GM19239 (cell line): ENCODE results near the gene TRIM14.
"Not testable (repeated sequence)": the region's sequence is repeated elsewhere in the genome, so short reads cannot be mapped to it uniquely, and the experiment has no call there.

Source experiments
- DNase-seq: peaks from one replicate; pipeline ENCODE4 v3.0.0; 2011; ENCODE audit warnings: low spot score; ENCODE audit not compliant: insufficient read length
- FAIRE-seq: peaks from 2 replicates; lab custom pipeline; 2011; peaks lifted over from hg19 to GRCh38; lab: Jason Lieb, UNC

The TRIM14 gene

DNA sequence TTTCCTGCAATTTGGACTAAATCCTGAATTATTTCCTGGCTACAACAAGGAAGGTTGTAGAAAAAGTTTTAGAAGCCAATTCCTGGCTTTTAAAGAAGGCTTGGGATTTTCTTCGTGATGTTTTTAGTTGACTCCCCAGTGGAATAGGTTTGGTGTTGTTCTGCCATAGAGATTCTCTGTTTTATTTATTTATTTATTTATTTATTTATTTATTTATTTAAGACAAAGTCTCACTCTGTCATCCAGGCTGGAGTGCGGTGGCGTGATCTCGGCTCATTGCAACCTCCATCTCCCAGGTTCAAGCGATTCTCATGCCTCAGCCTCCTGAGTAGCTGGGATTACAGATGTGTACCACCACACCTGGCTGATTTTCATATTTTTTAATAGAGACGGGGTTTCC lies 1.9 kb downstream of the TRIM14 start:
- not testable (repeated sequence) for FAIRE-seq, DNase-seq

GRCh38 chr9:98109052-98109451 lies 10.0 kb downstream of the TRIM14 start:
- FAIRE-seq (no peak), DNase-seq (no peak)

- no peak for DNase-seq
- peak; percentile 82 for FAIRE-seq
These were observed 10.4 kb downstream of the TRIM14 start for GRCh38 chr9:98108531-98109031.

- DNase-seq (no peak), FAIRE-seq (no peak)
These were observed 11.1 kb downstream of the TRIM14 start for GRCh38 chr9:98107926-98108325.

DNA sequence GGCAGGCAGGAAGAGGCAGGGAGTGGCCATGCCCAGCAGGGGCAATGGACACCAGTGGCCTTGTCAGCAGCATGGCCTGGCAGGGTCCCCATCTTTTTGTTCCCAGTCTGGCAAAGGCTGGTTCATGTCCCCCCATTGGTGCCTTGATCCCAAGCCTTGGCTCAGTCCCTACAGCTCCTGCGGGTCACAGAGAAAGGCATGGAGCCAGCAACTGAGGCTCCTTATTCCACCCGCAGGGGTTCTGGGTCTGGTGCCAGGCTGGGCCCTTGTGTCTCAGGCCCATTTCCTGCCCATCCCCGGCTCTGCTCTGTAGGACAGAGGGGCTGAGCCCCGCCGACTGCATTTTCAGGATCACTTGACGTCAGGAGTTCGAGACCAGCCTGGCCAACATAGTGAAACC lies 14.0 kb downstream of the TRIM14 start:
- FAIRE-seq (no peak), DNase-seq (no peak)

GRCh38 chr9:98104445-98104881 lies 14.6 kb downstream of the TRIM14 start:
- DNase-seq (no peak), FAIRE-seq (peak; percentile 84)

DNA sequence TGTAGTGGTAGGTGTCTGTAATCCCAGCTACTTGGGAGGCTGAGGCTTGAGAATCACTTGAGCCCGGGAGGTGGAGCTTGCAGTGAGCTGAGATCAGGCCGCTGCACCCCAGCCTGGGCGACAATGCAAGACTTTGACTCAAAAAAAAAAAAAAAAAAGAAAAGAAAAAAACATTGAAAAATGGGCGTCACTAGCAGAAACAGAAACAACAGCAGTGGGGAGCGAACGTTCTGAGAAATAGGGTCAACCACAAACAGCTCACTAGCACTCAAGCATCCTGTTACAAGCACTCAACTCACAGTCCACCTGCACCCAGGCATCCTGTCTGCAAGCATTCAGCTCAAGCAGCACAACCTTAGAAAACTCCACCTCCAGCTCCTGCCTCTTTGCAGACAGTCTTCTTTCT lies 17.2 kb downstream of the TRIM14 start:
- DNase-seq (peak; percentile 75), FAIRE-seq (peak; percentile 99)

GRCh38 chr9:98101416-98101815 lies 17.6 kb downstream of the TRIM14 start:
- DNase-seq (no peak), FAIRE-seq (no peak)

GRCh38 chr9:98100456-98100855 lies 18.6 kb downstream of the TRIM14 start:
- DNase-seq (no peak), FAIRE-seq (no peak)

DNA sequence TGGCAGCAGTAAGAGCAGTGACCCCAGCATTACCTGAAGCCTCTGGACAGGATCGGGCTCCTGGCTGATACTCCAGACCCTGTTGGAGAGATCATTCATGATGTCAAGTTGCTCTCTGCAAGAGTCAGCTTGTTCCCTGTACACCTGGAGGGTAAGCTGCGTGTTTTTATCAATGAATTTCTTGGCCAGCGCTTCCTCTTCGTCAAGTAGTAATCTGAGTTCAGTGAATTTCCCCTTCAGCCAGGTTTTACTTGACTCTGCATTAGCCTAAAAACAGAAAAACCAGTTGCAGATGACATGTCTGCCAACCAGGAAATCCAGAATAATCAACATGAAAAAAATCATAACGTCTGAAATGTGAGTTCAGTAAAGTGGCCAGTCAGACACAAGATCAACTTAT lies 19.1 kb downstream of the TRIM14 start:
- DNase-seq, result no peak
- no peak for FAIRE-seq

- DNase-seq (no peak), FAIRE-seq (no peak)
These were observed 19.7 kb downstream of the TRIM14 start for GRCh38 chr9:98099346-98099745.

DNA sequence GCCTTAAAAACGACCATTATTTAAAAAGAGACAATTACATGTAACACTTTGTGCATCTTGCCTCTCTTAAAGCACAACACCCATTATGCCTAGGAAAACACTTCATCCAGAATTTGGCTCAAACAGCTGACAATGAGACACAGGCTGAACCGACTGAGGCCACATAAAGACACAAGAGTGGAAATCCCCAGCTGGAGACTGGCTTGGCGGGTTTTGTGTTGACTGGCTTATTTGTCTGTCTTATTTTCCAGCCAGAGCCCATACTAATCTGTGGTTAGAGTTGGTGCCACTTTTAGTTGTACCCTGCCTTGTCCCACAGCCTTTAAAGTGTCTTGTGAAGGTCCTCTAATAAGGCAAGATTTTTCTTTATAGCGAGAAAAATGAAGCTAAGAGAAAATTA lies 21.2 kb downstream of the TRIM14 start:
- FAIRE-seq, result peak; percentile 83
- DNase-seq, result no peak

DNA sequence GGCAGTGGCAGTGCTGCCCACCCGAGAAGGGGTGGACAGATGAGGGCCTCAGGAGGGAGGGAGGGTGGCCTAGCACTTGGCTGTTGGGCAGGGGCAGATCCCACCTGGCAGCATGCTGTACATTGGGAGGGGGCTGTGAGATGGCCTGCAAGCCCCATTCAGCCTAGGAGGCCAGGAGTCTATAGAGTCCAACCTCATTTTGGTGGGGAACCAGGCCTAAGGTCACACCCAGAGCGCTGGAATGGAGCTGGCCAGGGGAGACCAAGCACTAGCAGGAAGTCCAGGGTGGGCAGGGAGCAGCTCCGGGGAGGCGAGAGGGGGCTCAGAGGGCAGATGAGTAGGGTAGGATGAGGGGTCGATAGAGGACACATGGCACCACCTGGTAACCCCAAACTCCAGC lies 22.9 kb downstream of the TRIM14 start:
- DNase-seq (no peak), FAIRE-seq (no peak)

- no peak for DNase-seq
- FAIRE-seq, result no peak
These were observed 23.6 kb downstream of the TRIM14 start for GRCh38 chr9:98095401-98095800.

GRCh38 chr9:98094851-98095250 lies 24.2 kb downstream of the TRIM14 start:
- FAIRE-seq (no peak), DNase-seq (no peak)

GRCh38 chr9:98094316-98094715 lies 24.7 kb downstream of the TRIM14 start:
- DNase-seq, result no peak
- no peak for FAIRE-seq

DNA sequence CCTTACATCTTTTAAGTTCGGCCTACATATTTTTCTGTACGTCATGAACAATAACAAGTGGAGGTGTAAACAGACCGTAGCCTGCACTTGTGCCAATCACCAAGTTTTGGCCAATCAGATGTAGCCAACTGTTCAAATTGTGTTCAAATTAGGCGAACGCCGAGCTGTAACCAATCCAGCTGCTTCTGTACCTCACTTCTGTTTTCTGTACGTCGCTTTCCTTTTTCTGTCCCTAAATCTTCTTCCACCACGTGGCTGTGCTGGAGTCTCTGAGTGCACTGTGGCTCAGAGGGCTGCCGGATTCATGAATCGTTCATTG lies 26.4 kb downstream of the TRIM14 start:
- no peak for DNase-seq

GRCh38 chr9:98091735-98092612 lies 27.0 kb downstream of the TRIM14 start:
- DNase-seq, result no peak

More for the DNA sequence above, 26.4 kb downstream of the TRIM14 start:
- FAIRE-seq, result no peak

GRCh38 chr9:98090674-98091073 lies 28.3 kb downstream of the TRIM14 start:
- not testable (repeated sequence) for FAIRE-seq

More at GRCh38 chr9:98091735-98092612, 27.0 kb downstream of the TRIM14 start:
- FAIRE-seq, result no peak

GRCh38 chr9:98087420-98088354 lies 31.3 kb downstream of the TRIM14 start:
- DNase-seq, result no peak
- FAIRE-seq, result no peak

More at GRCh38 chr9:98090674-98091073, 28.3 kb downstream of the TRIM14 start:
- DNase-seq, result not testable (repeated sequence)

DNA sequence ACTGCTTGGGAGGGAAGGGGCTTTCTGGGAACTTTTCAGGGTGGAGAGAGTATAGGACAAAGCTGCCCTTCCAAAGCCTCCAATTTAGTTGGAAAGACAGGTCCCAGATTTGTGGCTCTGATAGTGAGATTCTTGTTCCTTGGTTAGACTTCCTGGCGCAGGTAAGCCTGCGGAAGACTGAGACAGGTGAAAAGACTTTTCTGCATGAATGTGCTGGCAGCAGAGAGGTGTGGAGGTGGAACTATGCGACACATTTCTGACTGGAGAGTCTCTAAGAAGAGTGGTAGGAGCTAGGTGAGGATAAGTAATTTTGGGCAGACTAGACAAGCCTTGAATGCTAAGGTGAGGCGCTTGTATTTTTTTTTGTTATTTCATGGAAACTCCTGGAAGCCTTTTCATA lies 32.6 kb downstream of the TRIM14 start:
- DNase-seq, result no peak
- no peak for FAIRE-seq
